ENCODE results near the gene ECEL1.

The ECEL1 gene, protein sequence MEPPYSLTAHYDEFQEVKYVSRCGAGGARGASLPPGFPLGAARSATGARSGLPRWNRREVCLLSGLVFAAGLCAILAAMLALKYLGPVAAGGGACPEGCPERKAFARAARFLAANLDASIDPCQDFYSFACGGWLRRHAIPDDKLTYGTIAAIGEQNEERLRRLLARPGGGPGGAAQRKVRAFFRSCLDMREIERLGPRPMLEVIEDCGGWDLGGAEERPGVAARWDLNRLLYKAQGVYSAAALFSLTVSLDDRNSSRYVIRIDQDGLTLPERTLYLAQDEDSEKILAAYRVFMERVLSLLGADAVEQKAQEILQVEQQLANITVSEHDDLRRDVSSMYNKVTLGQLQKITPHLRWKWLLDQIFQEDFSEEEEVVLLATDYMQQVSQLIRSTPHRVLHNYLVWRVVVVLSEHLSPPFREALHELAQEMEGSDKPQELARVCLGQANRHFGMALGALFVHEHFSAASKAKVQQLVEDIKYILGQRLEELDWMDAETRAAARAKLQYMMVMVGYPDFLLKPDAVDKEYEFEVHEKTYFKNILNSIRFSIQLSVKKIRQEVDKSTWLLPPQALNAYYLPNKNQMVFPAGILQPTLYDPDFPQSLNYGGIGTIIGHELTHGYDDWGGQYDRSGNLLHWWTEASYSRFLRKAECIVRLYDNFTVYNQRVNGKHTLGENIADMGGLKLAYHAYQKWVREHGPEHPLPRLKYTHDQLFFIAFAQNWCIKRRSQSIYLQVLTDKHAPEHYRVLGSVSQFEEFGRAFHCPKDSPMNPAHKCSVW

DNA sequence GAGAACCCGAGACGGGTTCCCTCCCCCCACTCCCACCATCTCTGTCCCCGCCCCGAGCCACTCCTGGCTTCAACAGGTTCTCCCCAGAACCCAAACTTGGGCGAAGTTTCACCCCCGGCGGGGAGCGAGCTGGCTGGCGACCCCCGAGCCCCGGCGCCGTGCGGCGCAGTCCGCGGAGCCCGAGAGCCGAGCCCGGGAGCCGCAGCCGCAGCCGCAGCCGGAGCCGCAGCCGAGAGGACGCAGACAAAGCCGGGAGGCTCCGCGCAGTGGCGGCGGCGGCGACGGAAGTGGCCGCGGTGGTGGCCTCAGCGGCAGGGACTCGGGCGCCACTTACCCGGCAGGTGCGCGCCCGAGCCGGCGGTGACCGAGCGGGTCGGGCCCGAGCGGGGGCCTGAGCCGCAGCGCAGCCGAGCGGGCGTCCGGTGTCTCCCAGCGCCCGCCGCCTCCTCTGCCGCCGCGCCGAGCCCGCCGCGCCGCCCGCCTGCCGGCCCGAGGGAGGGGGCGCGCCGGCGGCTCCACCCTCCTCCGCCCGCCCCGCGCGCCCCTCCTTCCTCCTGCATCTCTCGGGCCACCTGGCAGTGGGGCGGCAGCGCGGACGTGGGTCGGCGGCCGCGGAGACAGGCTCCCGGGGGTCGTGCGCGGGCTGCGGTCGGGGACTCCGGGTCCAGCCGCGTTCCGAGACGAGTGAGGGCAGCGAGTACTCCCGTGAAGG is at the start of gene ECEL1:
Gene ECEL1, minus strand, starts transcription at position 450 of the 712 bp plus-strand sequence. CDS start 1,181 bp downstream, outside the sequence.
- Histone ChIP-seq H2AFZ (ENCODE audit: low read depth, low read length) (no peak within 1 kb of the TSS), H4K20me1 (ENCODE audit: insufficient read depth, low read length) (no peaks in the 10 kb centered on the region; the same call in 1 of the 2 replicates), H3K36me3 (ENCODE audit: insufficient read depth, low read length) (no peaks in the 10 kb centered on the region), H3K79me2 (ENCODE audit: insufficient read depth, low read length) (no peaks in the 10 kb centered on the region), H3K9me3 (ENCODE audit: insufficient read depth, low read length, severe bottlenecking) (no peaks in the 10 kb centered on the region), H3K27me3 (ENCODE audit: insufficient read depth, low read length, poor library complexity) (no peaks in the 10 kb centered on the region), H3K4me1 (ENCODE audit: insufficient read depth, low read length) (no peaks in the 10 kb centered on the region), H3K9ac (ENCODE audit: low read depth, low read length) (no peak within 1 kb of the TSS), H3K27ac (ENCODE audit: low read length) (no peak within 1 kb of the TSS), H3K4me2 (ENCODE audit: insufficient read depth, low read length) (no peak within 1 kb of the TSS), H3K4me3 (ENCODE audit: low read depth in 1 of 2, low read length in 2 of 2) (no peak within 1 kb of the TSS)
- no peak for ATAC-seq (ENCODE audit: insufficient read depth, low read depth)
- TF ChIP-seq, protein P1, sequence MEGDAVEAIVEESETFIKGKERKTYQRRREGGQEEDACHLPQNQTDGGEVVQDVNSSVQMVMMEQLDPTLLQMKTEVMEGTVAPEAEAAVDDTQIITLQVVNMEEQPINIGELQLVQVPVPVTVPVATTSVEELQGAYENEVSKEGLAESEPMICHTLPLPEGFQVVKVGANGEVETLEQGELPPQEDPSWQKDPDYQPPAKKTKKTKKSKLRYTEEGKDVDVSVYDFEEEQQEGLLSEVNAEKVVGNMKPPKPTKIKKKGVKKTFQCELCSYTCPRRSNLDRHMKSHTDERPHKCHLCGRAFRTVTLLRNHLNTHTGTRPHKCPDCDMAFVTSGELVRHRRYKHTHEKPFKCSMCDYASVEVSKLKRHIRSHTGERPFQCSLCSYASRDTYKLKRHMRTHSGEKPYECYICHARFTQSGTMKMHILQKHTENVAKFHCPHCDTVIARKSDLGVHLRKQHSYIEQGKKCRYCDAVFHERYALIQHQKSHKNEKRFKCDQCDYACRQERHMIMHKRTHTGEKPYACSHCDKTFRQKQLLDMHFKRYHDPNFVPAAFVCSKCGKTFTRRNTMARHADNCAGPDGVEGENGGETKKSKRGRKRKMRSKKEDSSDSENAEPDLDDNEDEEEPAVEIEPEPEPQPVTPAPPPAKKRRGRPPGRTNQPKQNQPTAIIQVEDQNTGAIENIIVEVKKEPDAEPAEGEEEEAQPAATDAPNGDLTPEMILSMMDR (IDR thresholded peaks at IDR 0.05; ENCODE audit: borderline replicate concordance, extremely low read depth, low read length, poor library complexity, severe bottlenecking) = no peak
- no peak for TF ChIP-seq EZH2 (IDR thresholded peaks at IDR 0.05; ENCODE audit: borderline replicate concordance, low read depth, low read length, severe bottlenecking)
- DNase-seq = no peak

DNA sequence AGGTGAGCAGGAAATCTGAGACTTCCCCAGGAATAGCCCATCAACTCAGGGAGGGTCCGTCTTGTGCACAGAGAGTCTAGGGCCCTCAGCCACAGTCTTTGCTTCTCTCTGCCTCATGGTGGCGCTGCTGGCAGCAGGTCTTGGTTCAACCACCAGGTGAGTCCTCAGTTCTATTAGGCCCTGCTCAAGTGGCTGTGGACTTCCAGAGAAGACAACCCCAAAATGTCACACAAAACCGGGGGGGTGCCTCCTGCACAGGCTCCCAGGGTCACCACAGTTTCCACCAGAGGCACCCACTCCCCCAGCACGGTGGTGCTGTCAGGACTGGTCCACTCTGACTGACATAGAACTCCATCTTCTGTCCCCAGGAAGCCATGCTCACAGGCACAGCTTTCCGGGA is 49.4 kb upstream of the ECEL1 start:
- TF ChIP-seq EZH2 (IDR thresholded peaks at IDR 0.05; ENCODE audit: borderline replicate concordance, low read depth, low read length, severe bottlenecking) = no peak
- TF ChIP-seq, protein P1 (IDR thresholded peaks at IDR 0.05; ENCODE audit: borderline replicate concordance, extremely low read depth, low read length, poor library complexity, severe bottlenecking) = peak; percentile 36
- ATAC-seq (ENCODE audit: insufficient read depth, low read depth) = no peak

GRCh38 chr2:232535761-232536530 is 48.3 kb upstream of the ECEL1 start:
- Histone ChIP-seq H3K27ac (ENCODE audit: low read length) (no peak overlapping the region), H3K4me2 (ENCODE audit: insufficient read depth, low read length) (no peak overlapping the region), H3K4me3 (ENCODE audit: low read depth in 1 of 2, low read length in 2 of 2) (no peak overlapping the region), H3K9ac (ENCODE audit: low read depth, low read length) (no peak overlapping the region), H3K9me3 (ENCODE audit: insufficient read depth, low read length, severe bottlenecking) (peaks cover 2% of the 10 kb centered on the region), H4K20me1 (ENCODE audit: insufficient read depth, low read length) (no peaks in the 10 kb centered on the region), H3K36me3 (ENCODE audit: insufficient read depth, low read length) (no peaks in the 10 kb centered on the region), H3K4me1 (ENCODE audit: insufficient read depth, low read length) (no peaks in the 10 kb centered on the region), H3K27me3 (ENCODE audit: insufficient read depth, low read length, poor library complexity) (no peaks in the 10 kb centered on the region), H3K79me2 (ENCODE audit: insufficient read depth, low read length) (no peaks in the 10 kb centered on the region), H2AFZ (ENCODE audit: low read depth, low read length) (no peak overlapping the region)
- DNase-seq (no peak), ATAC-seq (ENCODE audit: insufficient read depth, low read depth) (no peak)
- no peak for TF ChIP-seq EZH2 (IDR thresholded peaks at IDR 0.05; ENCODE audit: borderline replicate concordance, low read depth, low read length, severe bottlenecking)
- TF ChIP-seq, protein P1 (IDR thresholded peaks at IDR 0.05; ENCODE audit: borderline replicate concordance, extremely low read depth, low read length, poor library complexity, severe bottlenecking) = no peak

More for the DNA sequence above, 49.4 kb upstream of the ECEL1 start:
- peaks cover 2% of the 10 kb centered on the region for H3K9me3 ChIP-seq (ENCODE audit: insufficient read depth, low read length, severe bottlenecking)
- DNase-seq = no peak
- peaks cover 2% of the 10 kb centered on the region; the same call in 1 of the 2 replicates for H4K20me1 ChIP-seq (ENCODE audit: insufficient read depth, low read length)
- no peak overlapping the region for H3K4me2 ChIP-seq (ENCODE audit: insufficient read depth, low read length)
- H3K9ac ChIP-seq (ENCODE audit: low read depth, low read length) = no peak overlapping the region
- H3K36me3 ChIP-seq (ENCODE audit: insufficient read depth, low read length) = no peaks in the 10 kb centered on the region
- no peak overlapping the region for H3K4me3 ChIP-seq (ENCODE audit: low read depth in 1 of 2, low read length in 2 of 2)
- H3K79me2 ChIP-seq (ENCODE audit: insufficient read depth, low read length) = no peaks in the 10 kb centered on the region
- no peaks in the 10 kb centered on the region for H3K27me3 ChIP-seq (ENCODE audit: insufficient read depth, low read length, poor library complexity)
- H3K4me1 ChIP-seq (ENCODE audit: insufficient read depth, low read length) = no peaks in the 10 kb centered on the region
- H3K27ac ChIP-seq (ENCODE audit: low read length) = no peak overlapping the region
- H2AFZ ChIP-seq (ENCODE audit: low read depth, low read length) = no peak overlapping the region

All from DND-41 (cell line).